ENCODE results near the gene PRR7. TPM values are rescaled to one million over a fixed set of nuclear protein-coding genes. Genes with fewer than 3 reads are reported as not detected.

PRR7 gene
- total RNA-seq, 4 donors from 2014 or later: 5.0 to 7.7 (median 6.4) TPM

- Histone ChIP-seq H3K27me3 (no peaks in the 10 kb centered on the region), H3K4me1 (peaks cover 58 to 77% (median 63%) of the 10 kb centered on the region in 3 donors), H3K4me3 (peak overlapping the region in 2 of 4 donors; percentile 81 to 91), H3K9me3 (no peaks in the 10 kb centered on the region), H3K27ac (peak overlapping the region; percentile 94 to 99 (median 98)), H3K36me3 (peaks cover 20 to 31% (median 21%) of the 10 kb centered on the region in 3 donors)
- intact Hi-C loops (cut with DNase I): no loop called here
- TF ChIP-seq, protein P1, sequence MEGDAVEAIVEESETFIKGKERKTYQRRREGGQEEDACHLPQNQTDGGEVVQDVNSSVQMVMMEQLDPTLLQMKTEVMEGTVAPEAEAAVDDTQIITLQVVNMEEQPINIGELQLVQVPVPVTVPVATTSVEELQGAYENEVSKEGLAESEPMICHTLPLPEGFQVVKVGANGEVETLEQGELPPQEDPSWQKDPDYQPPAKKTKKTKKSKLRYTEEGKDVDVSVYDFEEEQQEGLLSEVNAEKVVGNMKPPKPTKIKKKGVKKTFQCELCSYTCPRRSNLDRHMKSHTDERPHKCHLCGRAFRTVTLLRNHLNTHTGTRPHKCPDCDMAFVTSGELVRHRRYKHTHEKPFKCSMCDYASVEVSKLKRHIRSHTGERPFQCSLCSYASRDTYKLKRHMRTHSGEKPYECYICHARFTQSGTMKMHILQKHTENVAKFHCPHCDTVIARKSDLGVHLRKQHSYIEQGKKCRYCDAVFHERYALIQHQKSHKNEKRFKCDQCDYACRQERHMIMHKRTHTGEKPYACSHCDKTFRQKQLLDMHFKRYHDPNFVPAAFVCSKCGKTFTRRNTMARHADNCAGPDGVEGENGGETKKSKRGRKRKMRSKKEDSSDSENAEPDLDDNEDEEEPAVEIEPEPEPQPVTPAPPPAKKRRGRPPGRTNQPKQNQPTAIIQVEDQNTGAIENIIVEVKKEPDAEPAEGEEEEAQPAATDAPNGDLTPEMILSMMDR (IDR thresholded peaks at IDR 0.05): no peak
- TF ChIP-seq POLR2A (IDR thresholded peaks at IDR 0.05): no peak
- WGBS, 2 donors: 64 to 86% methylated on average over 6 to 8 of the region's 10 CpGs
- DNase-seq: no peak
Measured at GRCh38 chr5:177428574-177429217, 17.9 kb upstream of the PRR7 start.

- intact Hi-C loops (cut with DNase I): no loop called here
- Histone ChIP-seq H3K4me3 (peak overlapping the region in 1 of 4 donors; percentile 81), H3K9me3 (no peaks in the 10 kb centered on the region), H3K4me1 (peaks cover 58 to 83% (median 63%) of the 10 kb centered on the region in 3 donors), H3K36me3 (peaks cover 27 to 38% (median 27%) of the 10 kb centered on the region in 3 donors), H3K27me3 (no peaks in the 10 kb centered on the region), H3K27ac (peak overlapping the region; percentile 83 to 99 (median 96))
- DNase-seq: peak; percentile 47
- WGBS, 2 donors: 63 to 73% methylated on average over 5 of the region's 6 CpGs
- peak in 1 of 4 donors; percentile 17 for TF ChIP-seq POLR2A (IDR thresholded peaks at IDR 0.05)
- TF ChIP-seq, protein P1 (IDR thresholded peaks at IDR 0.05): no peak
Measured at GRCh38 chr5:177429248-177430040, 17.2 kb upstream of the PRR7 start.

GRCh38 chr5:177430140-177430951 is 16.3 kb upstream of the PRR7 start:
- Histone ChIP-seq H3K27ac (peak overlapping the region; percentile 65 to 98 (median 86)), H3K27me3 (no peaks in the 10 kb centered on the region), H3K9me3 (no peaks in the 10 kb centered on the region), H3K36me3 (peaks cover 36 to 47% (median 36%) of the 10 kb centered on the region in 3 donors), H3K4me3 (no peak overlapping the region), H3K4me1 (peaks cover 55 to 79% (median 62%) of the 10 kb centered on the region in 3 donors)
- intact Hi-C loops (cut with DNase I): no loop called here
- DNase-seq: no peak
- TF ChIP-seq, protein P1 (IDR thresholded peaks at IDR 0.05): peak in 1 of 6 experiments; percentile 20
- peak in 1 of 4 donors; percentile 26 for TF ChIP-seq POLR2A (IDR thresholded peaks at IDR 0.05)
- 31 to 58% methylated on average over 8 to 15 of the region's 26 CpGs for WGBS, 2 donors

DNA sequence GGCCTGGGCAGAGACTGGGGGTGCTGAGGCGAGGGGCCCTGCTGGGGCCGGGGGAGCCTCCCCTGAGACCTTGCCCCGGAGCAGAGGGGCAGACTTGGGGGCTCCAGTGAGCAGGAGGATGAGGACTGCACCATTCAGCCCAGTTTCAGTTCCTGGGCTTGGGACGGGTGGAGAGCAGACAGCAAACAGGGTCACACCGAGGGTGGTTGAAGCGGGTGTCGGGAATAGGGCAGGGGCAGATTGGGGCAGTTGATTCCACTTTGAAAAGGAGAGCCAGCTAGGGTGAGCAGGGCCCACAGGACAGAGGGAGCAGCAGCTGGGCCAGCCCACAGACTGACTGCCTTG is 15.7 kb upstream of the PRR7 start:
- no peaks in the 10 kb centered on the region for H3K9me3 ChIP-seq
- TF ChIP-seq, protein P1 (IDR thresholded peaks at IDR 0.05): no peak
- no peak for TF ChIP-seq POLR2A (IDR thresholded peaks at IDR 0.05)
- peak overlapping the region; percentile 65 to 98 (median 86) for H3K27ac ChIP-seq
- peaks cover 51 to 74% (median 60%) of the 10 kb centered on the region in 3 donors for H3K4me1 ChIP-seq
- WGBS, 2 donors: 50 to 73% methylated on average over 4 of the region's 7 CpGs
- intact Hi-C loops (cut with DNase I): no loop called here
- H3K27me3 ChIP-seq: no peaks in the 10 kb centered on the region
- DNase-seq: no peak
- peaks cover 40 to 53% (median 40%) of the 10 kb centered on the region in 3 donors for H3K36me3 ChIP-seq
- no peak overlapping the region for H3K4me3 ChIP-seq

All from esophagus squamous epithelium (tissue), 5 donors.